Glutamatergic neuron (in vitro differentiated cells): Measurements from ENCODE around the gene ASAP3. TPM values are rescaled to one million over a fixed set of nuclear protein-coding genes. Genes with fewer than 3 reads are reported as not detected.
"Not testable (repeated sequence)": the region's sequence is repeated elsewhere in the genome, so short reads cannot be mapped to it uniquely, and the experiment has no call there.

Experiments used
- DNase-seq: peaks from one replicate; pipeline ENCODE4 v3.0.0; 2022
- H3K27ac Mint-ChIP-seq: one replicate; pipeline ENCODE4 v1.8.0; 2020; ENCODE audit warnings: mild to moderate bottlenecking, mixed read lengths, inconsistent platforms; ENCODE audit not compliant: unreplicated experiment
- H3K27me3 Mint-ChIP-seq: one replicate; pipeline ENCODE4 v1.8.0; 2020; ENCODE audit warnings: mild to moderate bottlenecking, moderate library complexity, mixed read lengths, inconsistent platforms; ENCODE audit not compliant: unreplicated experiment
- H3K36me3 Mint-ChIP-seq: one replicate; pipeline ENCODE4 v1.8.0; 2020; ENCODE audit warnings: mild to moderate bottlenecking, mixed read lengths, inconsistent platforms; ENCODE audit not compliant: unreplicated experiment
- H3K4me1 Mint-ChIP-seq: one replicate; pipeline ENCODE4 v1.8.0; 2020; ENCODE audit warnings: mild to moderate bottlenecking, low read depth, mixed read lengths, inconsistent platforms; ENCODE audit not compliant: unreplicated experiment
- H3K4me3 Mint-ChIP-seq: one replicate; pipeline ENCODE4 v1.8.0; 2020; ENCODE audit warnings: mild to moderate bottlenecking, mixed read lengths, inconsistent platforms; ENCODE audit not compliant: unreplicated experiment
- H3K9me3 Mint-ChIP-seq: one replicate; pipeline ENCODE4 v1.8.0; 2020; ENCODE audit warnings: mild to moderate bottlenecking, moderate library complexity, mixed read lengths, inconsistent platforms; ENCODE audit not compliant: unreplicated experiment
- total RNA-seq: library from RNA; stranded (reverse); fragmentation: NEBNext Ultra II Directional; extraction: Animal tissue kit (Norgen Biotek cat#: 25700); gene quantifications from one replicate; pipeline ENCODE4 v1.2.1, GENCODE V29; 2021; ENCODE audit not compliant: unreplicated experiment
- TF ChIP-seq, protein P1 (sequence below): fragments of 200-600 bp; sonication (generic); IDR thresholded peaks from one replicate; pipeline ENCODE4 v1.5.0; 2021; ENCODE audit not compliant: partially characterized antibody, unreplicated experiment

ASAP3 gene
- total RNA-seq, 1 donor from 2014 or later: 53.5 TPM

DNA sequence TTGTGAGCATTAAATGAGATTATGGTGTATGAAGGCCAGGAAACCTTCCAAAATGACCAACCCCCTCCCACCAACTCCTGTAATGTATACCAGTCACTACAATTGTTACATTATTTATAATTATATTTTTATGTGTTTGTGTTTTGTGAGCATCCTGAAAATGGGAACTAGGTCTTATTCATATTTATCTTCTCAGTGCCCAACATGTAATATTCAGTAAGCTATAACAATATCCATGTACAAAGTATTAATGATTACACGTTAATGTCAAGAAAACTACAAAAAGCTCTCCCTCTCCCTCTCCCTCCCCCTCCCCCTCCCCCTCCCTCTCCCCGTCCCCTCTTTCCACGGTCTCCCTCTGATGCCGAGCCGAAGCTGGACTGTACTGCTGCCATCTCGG is 19.0 kb upstream of the ASAP3 start:
- Mint-ChIP-seq H3K4me3 (no peak overlapping the region), H3K27me3 (no peaks in the 10 kb centered on the region), H3K9me3 (peaks cover 2% of the 10 kb centered on the region), H3K27ac (no peak overlapping the region), H3K4me1 (peaks cover 8% of the 10 kb centered on the region), H3K36me3 (no peaks in the 10 kb centered on the region)
- DNase-seq: no peak
- TF ChIP-seq, protein P1, sequence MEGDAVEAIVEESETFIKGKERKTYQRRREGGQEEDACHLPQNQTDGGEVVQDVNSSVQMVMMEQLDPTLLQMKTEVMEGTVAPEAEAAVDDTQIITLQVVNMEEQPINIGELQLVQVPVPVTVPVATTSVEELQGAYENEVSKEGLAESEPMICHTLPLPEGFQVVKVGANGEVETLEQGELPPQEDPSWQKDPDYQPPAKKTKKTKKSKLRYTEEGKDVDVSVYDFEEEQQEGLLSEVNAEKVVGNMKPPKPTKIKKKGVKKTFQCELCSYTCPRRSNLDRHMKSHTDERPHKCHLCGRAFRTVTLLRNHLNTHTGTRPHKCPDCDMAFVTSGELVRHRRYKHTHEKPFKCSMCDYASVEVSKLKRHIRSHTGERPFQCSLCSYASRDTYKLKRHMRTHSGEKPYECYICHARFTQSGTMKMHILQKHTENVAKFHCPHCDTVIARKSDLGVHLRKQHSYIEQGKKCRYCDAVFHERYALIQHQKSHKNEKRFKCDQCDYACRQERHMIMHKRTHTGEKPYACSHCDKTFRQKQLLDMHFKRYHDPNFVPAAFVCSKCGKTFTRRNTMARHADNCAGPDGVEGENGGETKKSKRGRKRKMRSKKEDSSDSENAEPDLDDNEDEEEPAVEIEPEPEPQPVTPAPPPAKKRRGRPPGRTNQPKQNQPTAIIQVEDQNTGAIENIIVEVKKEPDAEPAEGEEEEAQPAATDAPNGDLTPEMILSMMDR: no peak

DNA sequence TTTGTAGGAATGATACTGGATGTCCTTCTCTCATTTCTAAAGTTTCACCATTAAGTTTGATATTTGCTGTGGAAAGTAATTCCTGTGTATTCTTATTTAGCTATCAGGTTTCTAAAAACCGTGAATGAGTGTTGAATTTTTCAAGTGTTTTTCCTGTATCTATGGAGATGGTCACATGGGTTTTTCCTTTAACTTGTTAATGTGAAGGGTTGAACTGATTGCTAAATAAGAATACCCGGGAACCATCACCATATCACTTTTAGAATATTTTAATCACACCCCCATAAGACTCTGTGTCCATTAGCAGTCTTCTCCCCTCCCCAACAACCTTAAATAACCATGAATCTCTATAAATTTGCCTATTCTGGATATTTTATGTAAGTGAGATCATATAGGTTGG is 16.5 kb upstream of the ASAP3 start:
- TF ChIP-seq, protein P1: no peak
- Mint-ChIP-seq H3K27ac (no peak overlapping the region), H3K4me1 (peaks cover 4% of the 10 kb centered on the region), H3K36me3 (no peaks in the 10 kb centered on the region), H3K9me3 (no peaks in the 10 kb centered on the region), H3K4me3 (no peak overlapping the region), H3K27me3 (no peaks in the 10 kb centered on the region)
- DNase-seq: no peak

DNA sequence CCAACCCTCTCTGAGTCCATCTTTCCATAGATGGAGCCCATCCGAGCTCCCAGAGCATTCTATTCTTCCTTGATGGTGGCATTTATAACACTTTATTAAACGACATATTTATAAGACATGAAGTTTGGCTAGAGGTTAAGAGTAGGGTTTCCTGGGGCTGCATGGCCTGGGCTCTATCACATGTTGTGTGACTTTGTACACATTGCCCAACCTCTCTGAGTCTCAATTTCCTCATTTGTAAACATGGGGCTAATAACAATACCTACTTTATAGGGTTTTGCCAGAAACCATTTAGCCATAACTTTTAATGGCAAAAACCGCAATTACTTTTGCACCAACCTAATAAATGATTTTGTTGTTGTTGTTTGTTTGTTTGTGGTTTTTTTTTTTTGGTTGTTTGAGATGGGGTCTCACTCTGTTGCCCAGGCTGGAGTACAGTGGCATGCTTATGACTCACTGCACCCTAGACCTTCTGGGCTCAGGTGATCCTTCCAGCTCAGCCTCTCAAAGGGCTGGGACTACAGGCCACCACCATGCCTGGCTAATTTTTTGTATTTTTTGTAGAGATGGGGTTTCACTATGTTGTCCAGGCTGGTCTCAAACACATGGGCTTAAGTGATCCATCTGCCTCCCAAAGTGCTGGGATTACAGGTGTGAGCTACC is 13.9 kb upstream of the ASAP3 start:
- H3K4me1 Mint-ChIP-seq: no peaks in the 10 kb centered on the region
- DNase-seq: no peak
- H3K27me3 Mint-ChIP-seq: no peaks in the 10 kb centered on the region
- no peak overlapping the region for H3K27ac Mint-ChIP-seq
- TF ChIP-seq, protein P1: no peak
- no peak overlapping the region for H3K4me3 Mint-ChIP-seq
- no peaks in the 10 kb centered on the region for H3K36me3 Mint-ChIP-seq
- H3K9me3 Mint-ChIP-seq: no peaks in the 10 kb centered on the region

DNA sequence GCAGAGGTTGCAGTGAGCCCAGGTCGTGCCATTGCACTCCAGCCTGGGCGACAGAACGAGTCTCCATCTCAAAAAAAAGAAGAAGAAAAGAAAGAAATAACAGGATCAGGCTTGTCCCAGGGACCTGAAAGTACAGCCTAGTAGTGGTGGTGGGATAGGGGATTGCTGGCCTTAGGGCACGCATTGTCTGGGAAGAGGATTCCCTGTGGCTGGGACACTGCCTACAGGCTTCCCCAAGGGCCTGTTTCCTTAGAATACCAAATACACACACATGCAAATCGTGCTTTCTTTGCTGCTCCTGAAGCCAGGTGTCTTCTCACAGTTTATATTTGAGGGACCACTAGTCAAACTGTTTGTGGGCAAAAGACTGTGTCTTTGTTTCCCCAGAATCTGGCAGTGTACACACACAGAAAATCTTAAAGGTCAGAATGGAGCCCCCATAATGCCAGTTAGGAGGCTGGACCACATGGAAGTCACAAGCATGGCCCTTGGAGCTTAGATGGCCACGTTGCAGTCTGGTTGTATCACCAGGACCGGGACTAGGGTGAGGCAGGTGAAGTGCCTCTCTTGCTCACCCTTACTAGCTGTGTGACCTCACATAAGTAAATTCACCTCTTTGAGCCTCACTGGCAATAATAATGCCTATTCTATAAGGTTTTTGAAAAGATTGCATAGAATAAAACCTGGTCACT is 12.7 kb upstream of the ASAP3 start:
- no peak for DNase-seq
- H3K4me3 Mint-ChIP-seq: no peak overlapping the region
- H3K36me3 Mint-ChIP-seq: no peaks in the 10 kb centered on the region
- H3K27ac Mint-ChIP-seq: no peak overlapping the region
- no peaks in the 10 kb centered on the region for H3K4me1 Mint-ChIP-seq
- TF ChIP-seq, protein P1: no peak
- peaks cover 2% of the 10 kb centered on the region for H3K27me3 Mint-ChIP-seq
- peaks cover 3% of the 10 kb centered on the region for H3K9me3 Mint-ChIP-seq

DNA sequence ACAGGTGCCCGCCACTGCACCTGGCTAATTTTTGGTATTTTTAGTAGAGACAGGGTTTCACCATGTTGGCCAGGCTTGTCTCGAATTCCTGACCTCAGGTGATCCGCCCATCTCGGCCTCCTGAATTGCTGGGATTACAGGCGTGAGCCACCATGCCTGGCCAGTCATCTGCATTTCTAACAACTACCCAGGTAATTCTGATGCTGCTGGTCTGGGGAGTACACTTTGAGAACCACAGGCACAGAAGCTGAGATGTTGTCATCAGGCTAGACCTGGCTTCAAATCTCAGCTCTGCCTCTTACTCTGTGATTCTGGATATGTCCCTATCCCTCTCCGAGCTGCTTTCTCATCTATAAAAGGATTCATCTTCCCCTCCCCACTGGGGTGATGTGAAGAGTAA is 10.9 kb upstream of the ASAP3 start:
- H3K27me3 Mint-ChIP-seq, H3K4me1 Mint-ChIP-seq, H3K9me3 Mint-ChIP-seq, H3K36me3 Mint-ChIP-seq, H3K4me3 Mint-ChIP-seq, DNase-seq, H3K27ac Mint-ChIP-seq: not testable (repeated sequence)

DNA sequence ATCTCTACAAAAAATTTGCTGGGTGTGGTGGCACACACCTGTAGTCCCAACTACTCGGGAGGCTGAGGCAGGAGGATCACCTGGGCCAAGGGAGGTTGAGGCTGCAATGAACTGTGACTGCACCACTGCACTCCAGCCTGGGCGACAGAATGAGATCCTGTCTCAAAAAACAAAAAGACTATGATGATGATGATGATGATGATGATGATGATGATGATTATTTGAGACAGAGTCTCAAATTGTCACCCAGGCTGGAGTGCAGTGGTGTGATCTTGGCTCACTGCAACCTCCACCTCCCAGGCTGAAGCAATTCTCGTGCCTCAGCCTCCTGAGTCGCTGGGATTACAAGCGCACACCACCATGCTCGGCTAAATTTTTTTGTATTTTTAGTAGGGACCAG is 8.8 kb upstream of the ASAP3 start:
- H3K4me3 Mint-ChIP-seq, DNase-seq, H3K4me1 Mint-ChIP-seq, H3K9me3 Mint-ChIP-seq, H3K27me3 Mint-ChIP-seq, H3K36me3 Mint-ChIP-seq, H3K27ac Mint-ChIP-seq: not testable (repeated sequence)
